Natural killer cell (primary cell): ENCODE measurements around the gene MACROD2. TPM values are rescaled to one million over a fixed set of nuclear protein-coding genes. Genes with fewer than 3 reads are reported as not detected.

Experiments used
- ATAC-seq, 3 donors: fragments of 150-1000 bp in 2 of 3; fragments of 200-7000 bp in 1 of 3; cut with Tn5 transposase; 1 replicate in 1 of 3; 2 replicates in 2 of 3; pipeline ENCODE4 v1.10.0; 2021; ENCODE audit warnings: mild to moderate bottlenecking in 2 of 3, moderate library complexity in 2 of 3
- DNase-seq, 2 donors: peaks; one replicate each; pipeline versions ENCODE4 v3.0.0 to v3.0.0-alpha.2; 2013 to 2021; ENCODE audit warnings: mixed read lengths in 1 of 2
- H3K27ac ChIP-seq: one replicate; pipeline ENCODE4 v1.5.1; 2013; ENCODE audit warnings: mild to moderate bottlenecking, low read length
- H3K27me3 ChIP-seq: one replicate; pipeline ENCODE4 v1.6.1; 2013; ENCODE audit warnings: low read length; ENCODE audit not compliant: control insufficient read depth, insufficient read depth
- H3K36me3 ChIP-seq: one replicate; pipeline ENCODE4 v1.6.1; 2013; ENCODE audit warnings: low read length; ENCODE audit not compliant: control insufficient read depth, insufficient read depth
- H3K4me1 ChIP-seq: one replicate; pipeline ENCODE4 v1.6.1; 2013; ENCODE audit warnings: low read length; ENCODE audit not compliant: control insufficient read depth, insufficient read depth
- H3K4me3 ChIP-seq: one replicate; pipeline ENCODE4 v1.5.1; 2013; ENCODE audit warnings: low read length
- H3K9me3 ChIP-seq: one replicate; pipeline ENCODE4 v1.6.1; 2013; ENCODE audit warnings: low read length; ENCODE audit not compliant: control insufficient read depth, insufficient read depth
- H3K27ac Mint-ChIP-seq, 2 donors: one replicate each; pipeline ENCODE4 v1.8.0; 2022; ENCODE audit warnings: mild to moderate bottlenecking in 2 of 2, mixed read lengths in 2 of 2, moderate library complexity in 1 of 2
- H3K27me3 Mint-ChIP-seq, 2 donors: one replicate each; pipeline ENCODE4 v1.8.0; 2022; ENCODE audit warnings: low read depth in 2 of 2, mixed read lengths in 2 of 2
- H3K36me3 Mint-ChIP-seq: one replicate; pipeline ENCODE4 v1.8.0; 2022; ENCODE audit warnings: mixed read lengths
- H3K4me1 Mint-ChIP-seq, 2 donors: one replicate each; pipeline ENCODE4 v1.8.0; 2022; ENCODE audit warnings: mixed read lengths in 2 of 2
- H3K4me3 Mint-ChIP-seq: one replicate; pipeline ENCODE4 v1.8.0; 2022; ENCODE audit warnings: mild to moderate bottlenecking, moderate library complexity, mixed read lengths
- H3K9me3 Mint-ChIP-seq, 2 donors: one replicate each; pipeline ENCODE4 v1.8.0; 2022; ENCODE audit warnings: mixed read lengths in 2 of 2
- WGBS: methylation state at CpG from one replicate; pipeline ENCODE4 v1.1.7; 2013; ENCODE audit warnings: missing lambda C conversion rate; ENCODE audit not compliant: insufficient coverage; 5-methylcytosine and 5-hydroxymethylcytosine counted together
- intact Hi-C: fragments of 100-400 bp; cut with micrococcal nuclease; formaldehyde crosslinking; loops from one replicate; pipeline ENCODE4 v1.14.2; 2022
- total RNA-seq, 4 donors: library from RNA; stranded (reverse); fragments of 120-200 nt in 1 of 4; gene quantifications; one replicate each; pipeline versions ENCODE4 v1.2.3 to v1.2.4, GENCODE V29; 2013 to 2022
- TF ChIP-seq, protein P1 (sequence below): fragments of 200-600 bp; IDR thresholded peaks from one replicate; pipeline ENCODE4 v1.8.0; 2022; ENCODE audit warnings: antibody characterized with exemption

The MACROD2 gene
- total RNA-seq, 3 donors from 2014 or later (not counting 1 experiment from before 2014, with no cell fraction given), result 0.19 to 0.88 TPM; not detected in 1

DNA sequence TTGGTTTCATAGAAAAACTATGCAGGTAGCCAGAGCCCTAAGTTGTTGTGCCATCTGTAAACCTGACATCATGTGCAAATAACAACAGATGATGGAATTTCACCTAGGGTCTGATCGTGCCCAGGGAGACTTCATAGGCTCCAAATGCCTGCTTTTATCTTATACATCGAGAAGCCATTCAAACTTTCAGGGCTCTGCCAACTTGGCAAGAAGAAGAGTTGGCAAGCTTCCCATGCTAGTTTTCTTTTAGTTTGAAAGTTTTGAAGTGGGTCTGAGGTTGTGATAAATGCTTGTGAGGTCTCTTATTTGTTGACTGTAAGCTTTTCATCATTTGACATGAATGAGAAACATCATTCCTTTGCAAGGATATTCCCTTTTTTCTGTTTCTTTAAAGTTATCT, 517.5 kb downstream of the MACROD2 start:
- ATAC-seq (no peak), DNase-seq (no peak)
- Mint-ChIP-seq H3K9me3 (peaks cover 19 to 33% of the 10 kb centered on the region in 2 donors), H3K4me3 (no peak overlapping the region), H3K27me3 (no peaks in the 10 kb centered on the region), H3K4me1 (no peaks in the 10 kb centered on the region), H3K27ac (no peak overlapping the region), H3K36me3 (no peaks in the 10 kb centered on the region)
- H3K27ac ChIP-seq, result no peak overlapping the region
- no peaks in the 10 kb centered on the region for H3K9me3 ChIP-seq
- no peaks in the 10 kb centered on the region for H3K4me1 ChIP-seq
- intact Hi-C loops, result no loop called here
- H3K36me3 ChIP-seq, result no peaks in the 10 kb centered on the region
- H3K4me3 ChIP-seq, result no peak overlapping the region
- WGBS, result 11% methylated on average over 2 of the region's 2 CpGs
- TF ChIP-seq, protein P1, sequence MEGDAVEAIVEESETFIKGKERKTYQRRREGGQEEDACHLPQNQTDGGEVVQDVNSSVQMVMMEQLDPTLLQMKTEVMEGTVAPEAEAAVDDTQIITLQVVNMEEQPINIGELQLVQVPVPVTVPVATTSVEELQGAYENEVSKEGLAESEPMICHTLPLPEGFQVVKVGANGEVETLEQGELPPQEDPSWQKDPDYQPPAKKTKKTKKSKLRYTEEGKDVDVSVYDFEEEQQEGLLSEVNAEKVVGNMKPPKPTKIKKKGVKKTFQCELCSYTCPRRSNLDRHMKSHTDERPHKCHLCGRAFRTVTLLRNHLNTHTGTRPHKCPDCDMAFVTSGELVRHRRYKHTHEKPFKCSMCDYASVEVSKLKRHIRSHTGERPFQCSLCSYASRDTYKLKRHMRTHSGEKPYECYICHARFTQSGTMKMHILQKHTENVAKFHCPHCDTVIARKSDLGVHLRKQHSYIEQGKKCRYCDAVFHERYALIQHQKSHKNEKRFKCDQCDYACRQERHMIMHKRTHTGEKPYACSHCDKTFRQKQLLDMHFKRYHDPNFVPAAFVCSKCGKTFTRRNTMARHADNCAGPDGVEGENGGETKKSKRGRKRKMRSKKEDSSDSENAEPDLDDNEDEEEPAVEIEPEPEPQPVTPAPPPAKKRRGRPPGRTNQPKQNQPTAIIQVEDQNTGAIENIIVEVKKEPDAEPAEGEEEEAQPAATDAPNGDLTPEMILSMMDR, result no peak
- H3K27me3 ChIP-seq, result no peaks in the 10 kb centered on the region

DNA sequence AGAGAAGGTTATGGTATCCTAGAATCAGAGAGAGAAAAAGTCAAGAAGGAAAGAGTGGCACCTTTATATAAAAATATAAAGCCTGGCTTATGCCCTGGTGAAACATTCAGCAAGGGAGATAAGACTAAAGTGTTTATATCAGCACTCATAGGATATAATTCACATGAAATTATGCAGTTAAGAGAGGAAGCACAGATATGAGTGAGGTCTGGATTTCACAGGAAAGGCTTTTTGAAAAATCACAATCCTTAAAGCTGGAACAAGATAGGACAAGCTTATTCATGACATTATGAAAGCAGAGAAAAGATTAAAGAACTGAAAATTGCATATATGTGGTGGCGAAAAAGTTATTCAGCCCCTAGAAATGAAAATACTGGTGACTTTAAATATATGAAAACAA, 523.3 kb downstream of the MACROD2 start:
- Mint-ChIP-seq H3K4me3 (no peak overlapping the region), H3K27me3 (no peaks in the 10 kb centered on the region), H3K9me3 (peaks cover 12 to 45% of the 10 kb centered on the region in 2 donors), H3K4me1 (no peaks in the 10 kb centered on the region), H3K36me3 (no peaks in the 10 kb centered on the region), H3K27ac (no peak overlapping the region)
- Histone ChIP-seq H3K9me3 (no peaks in the 10 kb centered on the region), H3K4me3 (no peak overlapping the region), H3K4me1 (no peaks in the 10 kb centered on the region), H3K27ac (no peak overlapping the region), H3K36me3 (no peaks in the 10 kb centered on the region), H3K27me3 (no peaks in the 10 kb centered on the region)
- no peak for DNase-seq
- no peak for ATAC-seq
- no CpG with 5 or more reads among the region's 1 CpG for WGBS
- intact Hi-C loops, result no loop called here
- TF ChIP-seq, protein P1, result no peak

DNA sequence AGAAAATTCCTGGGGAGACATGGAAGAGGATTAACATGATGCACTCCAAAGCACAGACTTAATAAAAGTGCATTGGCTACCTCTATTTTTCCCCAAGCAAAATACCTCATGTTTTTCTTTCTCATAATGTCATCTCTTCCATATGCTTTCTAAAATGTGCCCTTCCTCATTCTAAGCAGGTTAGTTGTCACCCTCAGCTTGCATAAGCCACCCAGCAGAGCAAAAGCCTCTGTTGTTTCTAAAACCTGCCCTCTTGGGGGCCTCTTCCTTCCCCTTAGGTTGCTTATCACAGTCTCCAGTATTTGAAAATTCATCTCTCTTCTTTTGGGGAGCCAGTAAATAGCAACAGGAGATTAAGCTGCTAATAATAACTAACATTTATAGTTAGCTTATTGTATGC, 525.7 kb downstream of the MACROD2 start:
- no peaks in the 10 kb centered on the region for H3K36me3 Mint-ChIP-seq
- Histone ChIP-seq H3K27ac (no peak overlapping the region), H3K27me3 (no peaks in the 10 kb centered on the region), H3K9me3 (no peaks in the 10 kb centered on the region), H3K4me3 (no peak overlapping the region), H3K36me3 (no peaks in the 10 kb centered on the region), H3K4me1 (no peaks in the 10 kb centered on the region)
- no peak overlapping the region for H3K27ac Mint-ChIP-seq
- ATAC-seq, result no peak
- DNase-seq, result no peak
- TF ChIP-seq, protein P1, result no peak
- no peaks in the 10 kb centered on the region for H3K4me1 Mint-ChIP-seq
- no peaks in the 10 kb centered on the region for H3K27me3 Mint-ChIP-seq
- intact Hi-C loops, result no loop called here
- H3K9me3 Mint-ChIP-seq, result peaks cover 10 to 33% of the 10 kb centered on the region in 2 donors
- H3K4me3 Mint-ChIP-seq, result no peak overlapping the region

DNA sequence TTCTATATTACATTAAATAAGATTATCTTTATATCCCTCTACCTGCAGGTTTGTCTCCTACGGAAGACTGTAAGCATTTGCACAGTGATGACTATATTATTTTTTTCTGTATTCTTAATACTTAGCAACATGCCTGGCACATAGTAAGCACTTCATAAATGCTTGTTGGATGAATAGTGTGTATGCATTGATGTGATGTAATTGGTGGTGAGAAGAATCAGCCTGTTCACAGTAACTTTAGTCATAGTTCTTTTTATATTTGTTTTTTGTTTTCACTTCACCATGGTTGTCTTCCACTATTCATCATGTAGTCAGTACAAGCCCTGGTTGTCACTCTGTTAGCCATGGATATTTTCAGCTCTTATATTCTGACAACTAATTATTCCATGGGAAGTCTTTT, 526.1 kb downstream of the MACROD2 start:
- no peaks in the 10 kb centered on the region for H3K36me3 Mint-ChIP-seq
- WGBS, result no CpG with 5 or more reads among the region's 1 CpG
- intact Hi-C loops, result no loop called here
- no peaks in the 10 kb centered on the region for H3K4me1 Mint-ChIP-seq
- Histone ChIP-seq H3K27me3 (no peaks in the 10 kb centered on the region), H3K36me3 (no peaks in the 10 kb centered on the region), H3K4me3 (no peak overlapping the region), H3K4me1 (no peaks in the 10 kb centered on the region), H3K27ac (no peak overlapping the region), H3K9me3 (no peaks in the 10 kb centered on the region)
- H3K9me3 Mint-ChIP-seq, result peaks cover 10 to 36% of the 10 kb centered on the region in 2 donors
- H3K27me3 Mint-ChIP-seq, result no peaks in the 10 kb centered on the region
- TF ChIP-seq, protein P1, result no peak
- no peak overlapping the region for H3K27ac Mint-ChIP-seq
- no peak overlapping the region for H3K4me3 Mint-ChIP-seq
- ATAC-seq (no peak), DNase-seq (no peak)
